Measurements from ENCODE around the gene CD63. TPM values are rescaled to one million over a fixed set of nuclear protein-coding genes. Genes with fewer than 3 reads are reported as not detected.
A peak's percentile ranks its signal among the peaks of the same experiment; 100 is the strongest.
"Not testable (repeated sequence)": the region's sequence is repeated elsewhere in the genome, so short reads cannot be mapped to it uniquely, and the experiment has no call there.

Gene CD63
- total and polyA plus RNA-seq, 7 experiments from 2014 or later = 43.2 to 216 (median 68.7) TPM

- ATAC-seq (no peak), DNase-seq (no peak)
- intact Hi-C loops (cut with micrococcal nuclease) = no loop called here
- ChIA-PET CTCF (no interaction called here), POLR2A (interaction anchor here (1.1 kb wide), 1 partner anchor 22 kb away, joined by 3 read pairs; no protein-coding TSS in a partner anchor)
- no peak overlapping the region for H3K4me3 Mint-ChIP-seq
- H3K27ac Mint-ChIP-seq = peak overlapping the region in 5 of 9 donors; percentile 2 to 64 (median 43)
- Histone ChIP-seq H3K27me3 (ENCODE audit: control insufficient read depth in 2 of 2, insufficient read depth in 2 of 2, low read length in 2 of 2) (no peaks in the 10 kb centered on the region), H3K4me3 (ENCODE audit: low read length) (no peak overlapping the region), H3K27ac (ENCODE audit: low read depth, low read length) (no peak overlapping the region), H3K36me3 (ENCODE audit: control insufficient read depth in 2 of 3, insufficient read depth in 3 of 3, low read length in 3 of 3) (peaks cover 10 to 58% (median 16%) of the 10 kb centered on the region in 3 experiments), H3K9me3 (ENCODE audit: control insufficient read depth in 2 of 3, low read length in 3 of 3) (no peaks in the 10 kb centered on the region), H3K4me1 (ENCODE audit: control insufficient read depth in 2 of 2, insufficient read depth in 2 of 2, low read length in 2 of 2) (no peaks in the 10 kb centered on the region)
- peaks cover 12 to 39% (median 23%) of the 10 kb centered on the region in 5 donors for H3K36me3 Mint-ChIP-seq
- H3K9me3 Mint-ChIP-seq = no peaks in the 10 kb centered on the region
- H3K27me3 Mint-ChIP-seq = no peaks in the 10 kb centered on the region
- H3K4me1 Mint-ChIP-seq = peaks cover 0 to 12% (median 4%) of the 10 kb centered on the region in 7 donors
These were observed 31.9 kb upstream of the CD63 start for GRCh38 chr12:55760663-55761062.

- POLR2A ChIA-PET = interaction anchor here (0.7 kb wide), 1 partner anchor 20 kb away, joined by 3 read pairs; no protein-coding TSS in a partner anchor
- Mint-ChIP-seq H3K36me3 (peaks cover 14 to 45% (median 26%) of the 10 kb centered on the region in 5 donors), H3K4me1 (peaks cover 0 to 18% (median 5%) of the 10 kb centered on the region in 7 donors), H3K27ac (peak overlapping the region in 3 of 9 donors; percentile 32 to 77 (median 59))
- H3K9me3 Mint-ChIP-seq; H3K27me3 ChIP-seq (ENCODE audit: control insufficient read depth in 2 of 2, insufficient read depth in 2 of 2, low read length in 2 of 2); H3K4me3 Mint-ChIP-seq; DNase-seq; H3K4me3 ChIP-seq (ENCODE audit: low read length); intact Hi-C loops (cut with micrococcal nuclease); H3K4me1 ChIP-seq (ENCODE audit: control insufficient read depth in 2 of 2, insufficient read depth in 2 of 2, low read length in 2 of 2); ATAC-seq; H3K27me3 Mint-ChIP-seq; H3K27ac ChIP-seq (ENCODE audit: low read depth, low read length); H3K9me3 ChIP-seq (ENCODE audit: control insufficient read depth in 2 of 3, low read length in 3 of 3): not testable (repeated sequence)
- CTCF ChIA-PET = interaction anchor here (0.6 kb wide), 1 partner anchor 1251 kb away, joined by 4 read pairs; no protein-coding TSS in a partner anchor
- H3K36me3 ChIP-seq (ENCODE audit: control insufficient read depth in 2 of 3, insufficient read depth in 3 of 3, low read length in 3 of 3) = peaks cover 10 to 71% (median 24%) of the 10 kb centered on the region in 3 experiments
These were observed 29.8 kb upstream of the CD63 start for GRCh38 chr12:55758575-55758974.

- Mint-ChIP-seq H3K4me3 (no peak overlapping the region), H3K9me3 (peaks cover 0 to 2% (median 0%) of the 10 kb centered on the region in 11 donors), H3K27ac (peak overlapping the region in 7 of 9 donors; percentile 3 to 84 (median 59)), H3K27me3 (no peaks in the 10 kb centered on the region), H3K36me3 (peaks cover 14 to 45% (median 26%) of the 10 kb centered on the region in 5 donors), H3K4me1 (peaks cover 0 to 18% (median 5%) of the 10 kb centered on the region in 7 donors)
- POLR2A ChIA-PET = interaction anchor here (0.8 to 1.2 kb wide), 4 partner anchors 10 to 475 kb away, joined by 3 to 6 read pairs (median 4); no protein-coding TSS in a partner anchor
- Histone ChIP-seq H3K4me1 (ENCODE audit: control insufficient read depth in 2 of 2, insufficient read depth in 2 of 2, low read length in 2 of 2) (no peaks in the 10 kb centered on the region), H3K27ac (ENCODE audit: low read depth, low read length) (no peak overlapping the region), H3K4me3 (ENCODE audit: low read length) (no peak overlapping the region), H3K36me3 (ENCODE audit: control insufficient read depth in 2 of 3, insufficient read depth in 3 of 3, low read length in 3 of 3) (peaks cover 10 to 78% (median 24%) of the 10 kb centered on the region in 3 experiments), H3K27me3 (ENCODE audit: control insufficient read depth in 2 of 2, insufficient read depth in 2 of 2, low read length in 2 of 2) (no peaks in the 10 kb centered on the region), H3K9me3 (ENCODE audit: control insufficient read depth in 2 of 3, low read length in 3 of 3) (no peaks in the 10 kb centered on the region)
- DNase-seq = no peak
- intact Hi-C loops (cut with micrococcal nuclease) = no loop called here
- ATAC-seq = no peak
- CTCF ChIA-PET = interaction anchor here (1.2 to 1.4 kb wide), 2 partner anchors 19 to 238 kb away, joined by 3 read pairs; no protein-coding TSS in a partner anchor
These were observed 28.9 kb upstream of the CD63 start for GRCh38 chr12:55757701-55758100.

- H3K9me3 ChIP-seq (ENCODE audit: control insufficient read depth in 2 of 3, low read length in 3 of 3) = no peaks in the 10 kb centered on the region
- Mint-ChIP-seq H3K27me3 (no peaks in the 10 kb centered on the region), H3K27ac (peak overlapping the region; percentile 6 to 79 (median 61)), H3K9me3 (peaks cover 0 to 2% (median 0%) of the 10 kb centered on the region in 11 donors), H3K36me3 (peaks cover 9 to 39% (median 18%) of the 10 kb centered on the region in 5 donors), H3K4me3 (peak overlapping the region in 1 of 10 donors; percentile 12), H3K4me1 (peaks cover 0 to 10% (median 4%) of the 10 kb centered on the region in 7 donors)
- ATAC-seq (no peak), DNase-seq (no peak)
- H3K36me3 ChIP-seq (ENCODE audit: control insufficient read depth in 2 of 3, insufficient read depth in 3 of 3, low read length in 3 of 3) = peaks cover 17 to 86% (median 24%) of the 10 kb centered on the region in 3 experiments
- H3K4me3 ChIP-seq (ENCODE audit: low read length) = no peak overlapping the region
- H3K27me3 ChIP-seq (ENCODE audit: control insufficient read depth in 2 of 2, insufficient read depth in 2 of 2, low read length in 2 of 2) = no peaks in the 10 kb centered on the region
- CTCF ChIA-PET = interaction anchor here (0.6 to 2.4 kb wide), 3 partner anchors 16 to 189 kb away, joined by 3 to 10 read pairs (median 3); no protein-coding TSS in a partner anchor
- H3K4me1 ChIP-seq (ENCODE audit: control insufficient read depth in 2 of 2, insufficient read depth in 2 of 2, low read length in 2 of 2) = no peaks in the 10 kb centered on the region
- POLR2A ChIA-PET = interaction anchor here (0.6 to 1.4 kb wide), 5 partner anchors 12 to 218 kb away, joined by 3 to 4 read pairs (median 3); partner anchors contain the start of genes GDF11 and RAB5B
- intact Hi-C loops (cut with micrococcal nuclease) = no loop called here
- H3K27ac ChIP-seq (ENCODE audit: low read depth, low read length) = no peak overlapping the region
These were observed 26.4 kb upstream of the CD63 start for GRCh38 chr12:55755246-55755645.

- Histone ChIP-seq H3K27ac (ENCODE audit: low read depth, low read length) (no peak overlapping the region), H3K4me1 (ENCODE audit: control insufficient read depth in 2 of 2, insufficient read depth in 2 of 2, low read length in 2 of 2) (peaks cover 0 to 16% of the 10 kb centered on the region in 2 donors), H3K36me3 (ENCODE audit: control insufficient read depth in 2 of 3, insufficient read depth in 3 of 3, low read length in 3 of 3) (peaks cover 0 to 44% (median 7%) of the 10 kb centered on the region in 3 experiments), H3K27me3 (ENCODE audit: control insufficient read depth in 2 of 2, insufficient read depth in 2 of 2, low read length in 2 of 2) (no peaks in the 10 kb centered on the region), H3K4me3 (ENCODE audit: low read length) (no peak overlapping the region), H3K9me3 (ENCODE audit: control insufficient read depth in 2 of 3, low read length in 3 of 3) (no peaks in the 10 kb centered on the region)
- CTCF ChIA-PET = interaction anchor here (1.3 to 2.5 kb wide), 2 partner anchors 8 to 10 kb away, joined by 4 to 14 read pairs; no protein-coding TSS in a partner anchor
- intact Hi-C loops (cut with micrococcal nuclease) = no loop called here
- Mint-ChIP-seq H3K27ac (peak overlapping the region; percentile 42 to 88 (median 69)), H3K9me3 (peaks cover 0 to 2% (median 0%) of the 10 kb centered on the region in 11 donors), H3K4me3 (no peak overlapping the region), H3K4me1 (peaks cover 25 to 40% (median 32%) of the 10 kb centered on the region in 7 donors), H3K36me3 (peaks cover 0 to 9% (median 6%) of the 10 kb centered on the region in 5 donors), H3K27me3 (no peaks in the 10 kb centered on the region)
- no peak for DNase-seq
- no peak for ATAC-seq
- POLR2A ChIA-PET = interaction anchor here (0.6 to 1.3 kb wide), 6 partner anchors 9 to 263 kb away, joined by 3 to 5 read pairs (median 3); partner anchors contain the start of gene BLOC1S1
These were observed 19.6 kb upstream of the CD63 start for GRCh38 chr12:55748230-55748993.

GRCh38 chr12:55746913-55747231 lies 18.1 kb upstream of the CD63 start:
- Histone ChIP-seq H3K27ac (ENCODE audit: low read depth, low read length) (peak overlapping the region; percentile 63), H3K9me3 (ENCODE audit: control insufficient read depth in 2 of 3, low read length in 3 of 3) (no peaks in the 10 kb centered on the region), H3K4me1 (ENCODE audit: control insufficient read depth in 2 of 2, insufficient read depth in 2 of 2, low read length in 2 of 2) (peaks cover 5 to 19% of the 10 kb centered on the region in 2 donors), H3K36me3 (ENCODE audit: control insufficient read depth in 2 of 3, insufficient read depth in 3 of 3, low read length in 3 of 3) (peaks cover 0 to 31% (median 4%) of the 10 kb centered on the region in 3 experiments), H3K4me3 (ENCODE audit: low read length) (no peak overlapping the region), H3K27me3 (ENCODE audit: control insufficient read depth in 2 of 2, insufficient read depth in 2 of 2, low read length in 2 of 2) (no peaks in the 10 kb centered on the region)
- H3K4me3 Mint-ChIP-seq = no peak overlapping the region
- H3K4me1 Mint-ChIP-seq = peaks cover 31 to 46% (median 41%) of the 10 kb centered on the region in 7 donors
- ChIA-PET CTCF (interaction anchor here (0.5 to 2.5 kb wide), 7 partner anchors 9 to 209 kb away, joined by 3 to 14 read pairs (median 3); partner anchors contain the start of gene BLOC1S1), POLR2A (interaction anchor here (0.6 to 1.2 kb wide), 5 partner anchors 31 to 304 kb away, joined by 3 to 4 read pairs (median 3); partner anchors contain the start of gene BLOC1S1)
- H3K27me3 Mint-ChIP-seq = peaks cover 0 to 5% (median 0%) of the 10 kb centered on the region in 5 donors
- H3K9me3 Mint-ChIP-seq = no peaks in the 10 kb centered on the region
- no peak for ATAC-seq
- no peak for DNase-seq
- intact Hi-C loops (cut with micrococcal nuclease) = no loop called here
- peak overlapping the region in 8 of 9 donors; percentile 32 to 78 (median 71) for H3K27ac Mint-ChIP-seq
- peaks cover 0 to 9% (median 6%) of the 10 kb centered on the region in 5 donors for H3K36me3 Mint-ChIP-seq
